Stimulated activated CD8-positive, alpha-beta memory T cell treated with anti-CD3 and anti-CD28 coated beads, Interleukin-2, amount 100 ng/mL, for 48 hours (primary cell): ENCODE data around the gene KRTAP25-1.

Source experiments
- DNase-seq, 2 donors: peaks; one replicate each; pipeline ENCODE4 v3.0.0-alpha.2; 2020; ENCODE audit warnings: low read depth in 2 of 2

Gene KRTAP25-1

GRCh38 chr21:30289215-30289614 lies at the start of gene KRTAP25-1:
KRTAP25-1 (minus strand) TSS chr21:30289514; CDS start chr21:30289490, 24 bp downstream.
- no peak for DNase-seq

GRCh38 chr21:30338717-30339116 lies 49.4 kb upstream of the KRTAP25-1 start:
- DNase-seq, result no peak

- DNase-seq, result no peak
Measured at GRCh38 chr21:30337772-30338171, 48.5 kb upstream of the KRTAP25-1 start.

GRCh38 chr21:30337276-30337744 lies 48.0 kb upstream of the KRTAP25-1 start, which contains the start of gene KRTAP27-1:
KRTAP27-1 (minus strand) TSS chr21:30337694; CDS start chr21:30337668, 26 bp downstream.
- no peak for DNase-seq

- no peak for DNase-seq
Measured at GRCh38 chr21:30336596-30336995, 47.3 kb upstream of the KRTAP25-1 start.

GRCh38 chr21:30333736-30334135 lies 44.4 kb upstream of the KRTAP25-1 start:
- DNase-seq, result no peak

GRCh38 chr21:30332681-30333080 lies 43.4 kb upstream of the KRTAP25-1 start:
- no peak for DNase-seq

- DNase-seq, result no peak
Measured at GRCh38 chr21:30329203-30329875, 40.0 kb upstream of the KRTAP25-1 start.

- DNase-seq, result no peak
Measured at GRCh38 chr21:30326390-30326789, 37.1 kb upstream of the KRTAP25-1 start.

- no peak for DNase-seq
Measured at GRCh38 chr21:30320215-30320614, 30.9 kb upstream of the KRTAP25-1 start, which contains the start of gene KRTAP26-1. KRTAP26-1 (minus strand) TSS chr21:30320315; CDS start chr21:30320035, 280 bp downstream.

- no peak for DNase-seq
Measured at GRCh38 chr21:30315701-30316100, 26.4 kb upstream of the KRTAP25-1 start.

GRCh38 chr21:30306884-30307283 lies 17.6 kb upstream of the KRTAP25-1 start:
- no peak for DNase-seq

- DNase-seq, result no peak
Measured at GRCh38 chr21:30305136-30305535, 15.8 kb upstream of the KRTAP25-1 start.

GRCh38 chr21:30282850-30283249 lies 6.5 kb downstream of the KRTAP25-1 start, which contains the start of gene KRTAP24-1:
KRTAP24-1 (minus strand) TSS chr21:30282950; CDS start chr21:30282932, 18 bp downstream.
- no peak for DNase-seq

- DNase-seq, result no peak
Measured at GRCh38 chr21:30271611-30272010, 17.7 kb downstream of the KRTAP25-1 start.

GRCh38 chr21:30271156-30271555 lies 18.2 kb downstream of the KRTAP25-1 start:
- no peak for DNase-seq

- DNase-seq, result no peak
Measured at GRCh38 chr21:30269803-30270530, 19.3 kb downstream of the KRTAP25-1 start.

GRCh38 chr21:30268608-30269197 lies 20.6 kb downstream of the KRTAP25-1 start:
- no peak for DNase-seq

GRCh38 chr21:30257773-30258172 lies 31.5 kb downstream of the KRTAP25-1 start:
- no peak for DNase-seq

GRCh38 chr21:30256100-30256499 lies 33.2 kb downstream of the KRTAP25-1 start:
- DNase-seq, result no peak

GRCh38 chr21:30255679-30256078 lies 33.6 kb downstream of the KRTAP25-1 start:
- DNase-seq, result no peak

- DNase-seq, result no peak
Measured at GRCh38 chr21:30251781-30252180, 37.5 kb downstream of the KRTAP25-1 start.
